HG02885 (cell line): ENCODE data around the gene ZSWIM3.
A peak's percentile ranks its signal among the peaks of the same experiment; 100 is the strongest.

Source experiments
- ATAC-seq: cut with Tn5 transposase; IDR thresholded peaks from one replicate; pipeline ENCODE4 v1.9.1; 2021; ENCODE audit warnings: mild to moderate bottlenecking; ENCODE audit not compliant: unreplicated experiment, poor library complexity

Gene ZSWIM3

GRCh38 chr20:45907219-45907948 is 50.0 kb downstream of the ZSWIM3 start:
- ATAC-seq, result no peak

DNA sequence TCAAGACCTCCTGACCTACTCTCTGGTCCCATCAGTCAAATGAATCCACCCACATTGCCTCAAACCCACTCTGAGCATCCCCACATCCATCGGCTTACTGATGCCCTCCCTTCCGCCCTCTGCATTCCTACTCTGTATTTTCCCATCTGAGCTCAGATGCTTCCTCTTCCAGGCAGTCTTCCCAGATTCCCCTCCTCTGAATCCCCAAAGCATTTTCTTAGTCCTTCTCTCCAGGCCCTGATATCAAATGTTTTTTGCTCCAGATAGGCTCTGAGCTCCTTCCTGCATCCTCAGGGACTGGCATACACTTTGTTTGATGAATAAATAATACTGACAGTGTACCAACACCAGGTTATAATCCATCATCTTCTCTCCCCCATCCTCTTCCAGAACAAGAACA is 50.7 kb downstream of the ZSWIM3 start:
- ATAC-seq, result no peak

- no peak for ATAC-seq
Observed at GRCh38 chr20:45909336-45909808, 52.0 kb downstream of the ZSWIM3 start.

DNA sequence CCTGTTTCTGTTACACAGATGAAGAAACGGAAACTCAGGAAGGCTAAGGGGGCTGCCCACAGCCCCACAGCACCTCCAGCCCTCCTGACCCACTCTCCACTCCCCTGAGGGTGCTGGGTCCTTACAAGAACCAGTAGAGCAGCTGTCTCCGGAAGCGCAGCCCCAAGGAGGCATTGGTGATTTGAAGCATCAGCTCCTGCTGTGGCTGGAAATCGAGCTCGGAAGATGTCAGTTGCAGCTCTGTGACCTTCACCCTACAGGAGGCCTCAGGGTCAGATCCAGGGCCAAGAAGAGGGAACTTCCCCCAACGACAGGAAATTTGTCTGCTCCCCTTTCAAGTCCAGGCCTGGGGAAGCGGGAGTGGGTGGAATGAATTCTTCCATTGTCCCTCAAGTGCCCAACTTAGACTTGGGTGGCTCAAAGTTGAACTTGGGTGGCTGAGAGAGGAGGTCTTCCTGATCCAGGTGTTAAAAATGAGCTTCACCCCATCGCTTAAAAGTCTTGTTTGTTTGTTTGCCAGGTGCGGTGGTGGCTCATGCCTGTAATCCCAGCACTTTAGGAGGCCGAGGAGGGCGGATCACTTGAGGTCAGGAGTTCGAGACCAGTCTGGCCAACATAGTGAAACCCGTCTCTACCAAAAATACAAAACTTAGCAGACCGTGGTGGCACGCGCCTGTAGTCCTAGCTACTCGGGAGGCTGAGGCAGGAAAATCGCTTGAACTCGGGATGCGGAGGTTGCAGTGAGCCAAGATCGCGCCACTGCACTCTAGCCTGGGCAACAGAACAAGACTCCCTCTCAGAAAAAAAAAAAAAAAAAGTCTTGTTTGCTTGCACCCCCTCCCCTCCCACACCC is 52.6 kb downstream of the ZSWIM3 start:
- ATAC-seq, result no peak

- peak; percentile 89 for ATAC-seq
Observed at GRCh38 chr20:45910670-45911485, 53.5 kb downstream of the ZSWIM3 start.

DNA sequence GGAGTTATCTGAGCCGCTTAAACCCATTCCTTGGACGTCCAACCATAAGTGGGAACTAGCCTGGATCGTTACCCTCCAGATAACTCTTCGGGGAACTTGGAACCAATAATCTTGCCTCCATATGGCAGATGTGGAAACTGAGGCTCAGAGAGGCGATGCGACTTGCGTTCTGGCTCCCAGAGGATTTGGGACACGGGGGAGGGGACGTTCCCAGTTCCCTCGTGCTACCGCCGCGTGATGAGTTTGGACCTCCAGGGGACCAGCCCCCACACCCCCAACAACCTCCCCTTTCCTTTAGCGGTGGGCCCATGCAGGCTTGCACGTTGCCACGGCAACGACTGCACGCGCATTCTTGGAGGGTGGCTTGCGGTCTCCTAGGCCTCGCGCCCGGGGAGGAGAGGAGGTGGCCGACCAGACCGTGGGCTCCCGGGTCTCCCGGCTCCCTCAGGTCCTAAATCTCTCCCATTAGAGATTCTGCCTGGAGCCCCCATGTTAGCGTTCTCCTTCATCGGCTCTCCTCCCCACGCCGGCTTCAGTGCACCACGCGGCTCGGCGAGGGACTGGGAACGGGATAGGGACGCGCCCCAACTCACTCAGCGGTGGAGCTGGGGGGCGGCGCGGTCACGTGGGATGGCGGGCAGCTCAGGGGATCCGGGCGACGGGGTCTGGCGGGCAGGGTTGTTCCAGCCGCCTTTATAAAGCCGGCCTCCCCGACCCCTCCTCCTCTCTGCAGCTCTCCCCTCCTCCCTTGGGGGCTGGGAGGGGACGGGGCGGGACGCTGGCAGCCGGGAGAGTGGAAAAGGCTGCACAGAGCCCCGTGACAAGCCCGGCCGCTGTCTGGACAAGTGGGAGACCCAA is 54.3 kb downstream of the ZSWIM3 start, which contains the start of gene PLTP:
Gene PLTP, minus strand, starts transcription at position 670 of the 858 bp plus-strand sequence. CDS start 703 bp downstream, outside the sequence.
- ATAC-seq, result no peak

GRCh38 chr20:45912344-45912682 is 54.9 kb downstream of the ZSWIM3 start:
- ATAC-seq, result no peak

DNA sequence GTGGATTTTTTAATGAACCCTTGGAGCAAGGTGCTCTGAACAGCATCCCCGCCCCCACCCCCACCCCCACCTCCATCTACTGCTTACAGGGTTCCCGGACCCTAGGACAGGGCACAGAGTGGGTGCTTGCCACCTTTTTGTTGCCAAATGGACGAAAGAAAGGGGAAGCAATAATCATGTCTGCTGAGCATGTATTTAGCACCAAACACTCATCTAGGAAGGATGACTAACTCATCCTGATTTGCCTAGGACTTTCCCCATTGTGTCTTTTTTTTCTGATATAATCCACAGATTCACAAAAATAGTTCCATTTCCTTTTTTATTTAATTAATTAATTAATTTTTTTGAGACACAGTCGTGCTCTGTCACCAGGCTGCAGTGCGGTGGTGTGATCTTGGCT is 55.7 kb downstream of the ZSWIM3 start:
- ATAC-seq, result no peak

DNA sequence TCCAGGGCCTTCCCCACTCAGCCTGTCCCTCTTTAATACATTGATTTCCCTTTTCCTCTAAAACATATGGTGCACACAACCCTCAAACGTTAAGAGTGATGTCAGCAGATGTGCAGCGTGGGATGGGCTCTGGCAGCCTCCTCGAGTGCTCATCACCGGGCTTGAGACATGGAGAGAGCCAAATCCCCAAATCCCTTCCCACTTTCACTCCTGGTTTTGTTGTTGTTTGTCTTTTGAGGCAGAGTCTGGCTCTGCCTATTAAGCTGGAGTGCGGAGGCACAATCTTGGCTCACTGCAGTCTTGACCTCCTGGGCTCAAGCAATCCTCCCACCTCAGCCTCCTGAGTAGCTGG is 60.4 kb downstream of the ZSWIM3 start:
- ATAC-seq, result no peak

DNA sequence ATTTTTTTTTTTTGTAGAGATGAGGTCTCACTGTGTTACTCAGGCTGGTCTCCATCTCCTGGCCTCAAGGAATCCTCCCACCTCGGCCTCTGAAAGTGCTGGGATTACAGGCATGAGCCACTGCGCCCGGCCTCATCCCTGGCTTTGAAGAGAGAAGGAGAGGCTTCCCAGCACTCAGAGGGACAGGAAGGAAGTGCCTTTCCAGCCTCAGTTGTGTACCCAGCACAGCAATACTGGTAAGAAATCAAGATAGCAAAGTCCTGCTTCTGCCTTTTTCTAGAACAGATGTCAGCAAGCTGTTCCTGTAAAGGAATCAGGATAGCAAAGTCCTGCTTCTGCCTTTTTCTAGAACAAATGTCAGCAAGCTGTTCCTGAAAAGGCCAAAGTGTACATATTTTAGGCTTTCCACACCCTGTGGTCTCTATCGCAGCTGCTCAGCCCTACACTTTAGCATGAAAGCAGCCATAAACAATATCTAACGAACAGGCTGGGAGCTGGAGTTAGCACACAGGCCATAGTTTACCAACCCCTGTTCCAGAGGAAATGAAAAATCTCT is 60.8 kb downstream of the ZSWIM3 start:
- no peak for ATAC-seq

DNA sequence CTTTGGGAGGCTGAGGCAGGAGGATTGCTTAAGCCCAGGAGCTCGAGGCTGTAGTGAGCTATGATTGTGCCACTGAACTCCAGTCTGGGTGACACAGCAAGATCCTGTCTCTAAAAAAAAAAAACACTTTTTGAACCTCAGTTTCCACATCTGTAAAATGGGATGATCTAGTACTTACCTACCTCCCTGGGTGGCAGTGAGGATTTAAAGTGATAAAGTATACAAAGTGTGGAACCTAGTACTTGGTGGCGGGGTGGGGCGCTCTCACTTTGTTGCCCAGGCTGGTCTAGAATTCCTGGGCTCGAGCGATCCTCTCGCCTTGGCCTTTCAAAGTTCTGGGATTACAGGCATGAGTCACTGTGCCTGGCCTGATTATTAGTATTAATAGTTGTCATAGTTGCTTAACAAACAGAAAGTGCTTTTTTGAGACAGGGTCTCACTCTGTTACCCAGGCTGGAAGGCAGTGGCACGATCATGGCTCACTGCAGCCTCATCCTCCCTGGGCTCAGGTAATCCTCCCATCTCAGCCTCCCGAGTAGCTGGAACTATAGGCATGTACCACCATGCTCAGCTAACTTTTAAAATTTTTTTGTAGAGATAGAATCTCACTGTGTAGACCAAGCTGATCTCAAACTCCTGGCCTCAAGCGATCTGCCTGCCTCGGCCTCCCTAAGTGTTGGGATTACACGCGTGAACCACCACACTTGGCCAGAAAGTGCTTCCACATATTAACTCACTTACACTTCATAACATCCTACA is 61.5 kb downstream of the ZSWIM3 start:
- ATAC-seq, result no peak

GRCh38 chr20:45919542-45920399 is 62.4 kb downstream of the ZSWIM3 start:
- ATAC-seq, result no peak

GRCh38 chr20:45920462-45921336 is 63.3 kb downstream of the ZSWIM3 start:
- no peak for ATAC-seq

DNA sequence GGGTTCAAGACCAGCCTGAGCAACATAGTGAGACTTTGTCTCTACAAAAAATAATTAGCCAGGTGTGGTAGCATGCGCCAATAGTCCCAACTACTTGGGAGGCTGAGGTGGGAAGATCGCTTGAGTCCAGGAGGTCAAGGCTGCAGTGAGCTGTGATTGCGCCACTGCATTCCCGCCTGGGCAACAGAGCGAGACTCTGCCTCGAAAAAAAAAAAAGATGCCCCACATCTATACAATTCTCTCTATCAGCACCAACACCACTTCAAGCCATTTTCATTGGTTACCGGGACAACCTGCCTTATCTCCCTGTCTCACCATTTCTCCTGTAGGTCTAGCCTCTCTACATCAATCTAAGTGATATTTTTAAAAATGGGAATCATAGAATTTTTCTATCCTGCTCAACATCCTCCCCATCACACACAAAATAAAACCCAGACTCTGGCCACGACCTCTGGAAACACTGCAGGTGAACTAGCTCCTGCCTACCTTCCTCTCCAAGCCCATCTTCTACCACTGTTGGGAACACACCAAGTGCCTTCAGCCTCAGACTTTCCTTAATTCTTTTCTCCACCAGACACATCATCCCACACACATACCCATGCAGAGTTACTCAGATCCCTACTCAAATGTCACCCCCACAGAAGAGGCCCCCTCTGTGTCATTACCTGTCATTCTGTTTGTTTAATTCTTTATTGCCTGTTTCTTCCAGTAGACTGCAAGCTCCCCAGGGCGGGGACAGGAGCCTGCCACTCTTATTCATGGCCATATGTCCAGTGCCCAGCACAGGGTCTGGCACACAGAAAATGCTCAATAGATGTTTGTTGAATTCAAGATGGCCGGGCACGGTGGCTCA is 64.1 kb downstream of the ZSWIM3 start:
- ATAC-seq, result no peak

GRCh38 chr20:45924391-45925261 is 67.2 kb downstream of the ZSWIM3 start:
- ATAC-seq, result no peak
